CD8-positive, alpha-beta memory T cell (primary cell): ENCODE results near the gene PAX5. TPM values are rescaled to one million over a fixed set of nuclear protein-coding genes. Genes with fewer than 3 reads are reported as not detected.

Experiments used
- CTCF ChIA-PET: fragments of 350-600 bp; sonication (Branson Sonifier 250); formaldehyde crosslinking; loops from one replicate; lab custom pipeline; 2021; ENCODE audit warnings: antibody characterized with exemption; lab: Charles Lee
- POLR2A ChIA-PET: fragments of 350-600 bp; sonication (Branson Sonifier 250); formaldehyde crosslinking; loops from one replicate; lab custom pipeline; 2021; ENCODE audit warnings: antibody characterized with exemption; lab: Charles Lee
- DNase-seq, 5 donors: peaks; one replicate each; pipeline versions ENCODE4 v3.0.0 to v3.0.0-alpha.2; 2020 to 2022; ENCODE audit warnings: mixed read lengths in 1 of 5
- H3K27ac ChIP-seq: one replicate; pipeline ENCODE4 v1.7.0; 2013; ENCODE audit warnings: low read depth, mild to moderate bottlenecking, low read length, moderate library complexity
- H3K27me3 ChIP-seq: 2 replicates; pipeline ENCODE4 v1.7.0; 2013; ENCODE audit warnings: low read length, mild to moderate bottlenecking; ENCODE audit not compliant: insufficient read depth, poor library complexity, severe bottlenecking
- H3K36me3 ChIP-seq: 2 replicates; pipeline ENCODE4 v1.7.0; 2013; ENCODE audit warnings: mild to moderate bottlenecking, low read length, moderate library complexity; ENCODE audit not compliant: insufficient read depth
- H3K4me1 ChIP-seq: 2 replicates; pipeline ENCODE4 v1.7.0; 2013; ENCODE audit warnings: mild to moderate bottlenecking, low read length, moderate library complexity; ENCODE audit not compliant: insufficient read depth
- H3K4me3 ChIP-seq: 2 replicates; pipeline ENCODE4 v1.7.0; 2013; ENCODE audit warnings: mild to moderate bottlenecking, low read length
- H3K9me3 ChIP-seq: 2 replicates; pipeline ENCODE4 v1.7.0; 2013; ENCODE audit warnings: mild to moderate bottlenecking, low read length
- H3K27ac Mint-ChIP-seq, 8 donors: one replicate each; pipeline ENCODE4 v1.8.0; 2020 to 2021; ENCODE audit warnings: mixed read lengths in 8 of 8, mild to moderate bottlenecking in 6 of 8, inconsistent platforms in 3 of 8, moderate library complexity in 3 of 8
- H3K27me3 Mint-ChIP-seq, 2 donors: one replicate each; pipeline ENCODE4 v1.8.0; 2020 to 2021; ENCODE audit warnings: mixed read lengths in 2 of 2, mild to moderate bottlenecking in 1 of 2, moderate library complexity in 1 of 2
- H3K36me3 Mint-ChIP-seq, 3 donors: one replicate each; pipeline ENCODE4 v1.8.0; 2020 to 2021; ENCODE audit warnings: mixed read lengths in 3 of 3, inconsistent platforms in 1 of 3, mild to moderate bottlenecking in 1 of 3
- H3K4me1 Mint-ChIP-seq, 3 donors: one replicate each; pipeline ENCODE4 v1.8.0; 2020 to 2021; ENCODE audit warnings: mixed read lengths in 3 of 3, inconsistent platforms in 1 of 3, mild to moderate bottlenecking in 1 of 3
- H3K4me3 Mint-ChIP-seq, 7 donors: one replicate each; pipeline ENCODE4 v1.8.0; 2020 to 2021; ENCODE audit warnings: mixed read lengths in 7 of 7, mild to moderate bottlenecking in 6 of 7, moderate library complexity in 4 of 7, inconsistent platforms in 2 of 7
- H3K9me3 Mint-ChIP-seq, 5 donors: one replicate each; pipeline ENCODE4 v1.8.0; 2020 to 2022; ENCODE audit warnings: mixed read lengths in 5 of 5, mild to moderate bottlenecking in 3 of 5, moderate library complexity in 2 of 5, inconsistent platforms in 1 of 5
- polyA plus RNA-seq: library from polyadenylated mRNA; unstranded; fragments of 300-500 nt; fragmentation: Illumina TruSeq; gene quantifications from one replicate; pipeline ENCODE4 v1.2.3, GENCODE V29; 2021
- total RNA-seq, 2 experiments: library from RNA; stranded (reverse); gene quantifications; one replicate each; pipeline ENCODE4 v1.2.3, GENCODE V29; 2021

The PAX5 gene
- total and polyA plus RNA-seq, 3 experiments from 2014 or later, result 0.18 to 0.29 TPM; not detected in 1

DNA sequence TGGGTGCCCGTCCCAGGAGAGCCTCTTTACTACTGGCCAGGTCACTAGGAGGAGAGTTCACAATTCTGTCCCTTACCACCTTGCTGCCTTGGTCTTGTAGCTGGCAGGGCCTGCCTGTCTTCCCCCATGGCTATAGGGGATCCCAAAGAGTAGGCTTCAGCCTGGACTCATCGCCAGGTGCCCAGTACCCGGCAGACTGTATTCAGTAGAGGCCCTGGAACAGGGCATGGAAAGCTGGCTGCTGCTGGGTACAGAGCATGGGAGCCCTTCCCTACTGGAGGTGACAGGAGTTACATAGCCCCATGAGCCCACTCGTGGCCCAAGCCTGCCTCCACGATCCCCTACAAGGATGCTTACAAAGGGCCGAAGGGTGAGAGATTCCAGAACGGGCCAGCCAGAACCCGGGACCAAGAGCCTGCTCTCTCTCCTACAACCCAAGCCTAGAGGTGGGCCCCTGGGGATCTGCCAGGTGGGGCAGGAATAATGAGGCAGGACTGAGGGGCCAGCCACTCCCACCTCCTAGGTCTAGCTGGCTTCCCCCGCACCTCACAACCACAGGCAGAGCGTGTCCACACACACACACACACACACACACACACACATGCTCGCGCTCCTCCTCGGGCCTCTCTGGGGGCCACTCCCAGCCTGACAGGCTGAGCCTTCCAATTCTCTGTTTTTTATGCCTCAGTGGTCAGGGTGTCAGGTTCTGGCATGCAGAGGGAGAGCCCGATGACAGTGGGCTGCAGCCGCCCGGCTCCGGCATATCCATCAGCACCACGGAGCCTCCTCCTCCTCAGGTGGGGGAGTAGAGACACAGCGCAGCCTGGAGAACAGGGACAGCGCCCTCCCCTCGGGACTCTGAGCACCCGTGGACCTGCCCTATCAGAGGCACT, 186.0 kb downstream of the PAX5 start:
- no peaks in the 10 kb centered on the region for H3K36me3 Mint-ChIP-seq
- no peaks in the 10 kb centered on the region for H3K4me1 ChIP-seq
- no peak overlapping the region for H3K4me3 Mint-ChIP-seq
- no peak for DNase-seq
- POLR2A ChIA-PET, result no interaction called here
- H3K27ac Mint-ChIP-seq, result no peak overlapping the region
- H3K4me3 ChIP-seq, result no peak overlapping the region
- no peaks in the 10 kb centered on the region for H3K36me3 ChIP-seq
- no peaks in the 10 kb centered on the region for H3K9me3 Mint-ChIP-seq
- peaks cover 1 to 6% of the 10 kb centered on the region in 2 donors for H3K27me3 Mint-ChIP-seq
- no peaks in the 10 kb centered on the region for H3K27me3 ChIP-seq
- H3K27ac ChIP-seq, result no peak overlapping the region
- no peaks in the 10 kb centered on the region for H3K4me1 Mint-ChIP-seq
- CTCF ChIA-PET, result no interaction called here
- no peaks in the 10 kb centered on the region for H3K9me3 ChIP-seq

GRCh38 chr9:36846621-36847020, 187.4 kb downstream of the PAX5 start:
- Mint-ChIP-seq H3K27ac (no peak overlapping the region), H3K4me1 (no peaks in the 10 kb centered on the region), H3K9me3 (no peaks in the 10 kb centered on the region), H3K4me3 (no peak overlapping the region), H3K27me3 (peaks cover 1 to 10% of the 10 kb centered on the region in 2 donors), H3K36me3 (no peaks in the 10 kb centered on the region)
- Histone ChIP-seq H3K9me3 (no peaks in the 10 kb centered on the region), H3K27ac (no peak overlapping the region), H3K4me3 (no peak overlapping the region), H3K27me3 (no peaks in the 10 kb centered on the region), H3K4me1 (no peaks in the 10 kb centered on the region), H3K36me3 (no peaks in the 10 kb centered on the region)
- DNase-seq, result no peak
- ChIA-PET POLR2A (no interaction called here), CTCF (interaction anchor here (1.7 kb wide), 1 partner anchor 26 kb away, joined by 3 read pairs; no protein-coding TSS in a partner anchor)

DNA sequence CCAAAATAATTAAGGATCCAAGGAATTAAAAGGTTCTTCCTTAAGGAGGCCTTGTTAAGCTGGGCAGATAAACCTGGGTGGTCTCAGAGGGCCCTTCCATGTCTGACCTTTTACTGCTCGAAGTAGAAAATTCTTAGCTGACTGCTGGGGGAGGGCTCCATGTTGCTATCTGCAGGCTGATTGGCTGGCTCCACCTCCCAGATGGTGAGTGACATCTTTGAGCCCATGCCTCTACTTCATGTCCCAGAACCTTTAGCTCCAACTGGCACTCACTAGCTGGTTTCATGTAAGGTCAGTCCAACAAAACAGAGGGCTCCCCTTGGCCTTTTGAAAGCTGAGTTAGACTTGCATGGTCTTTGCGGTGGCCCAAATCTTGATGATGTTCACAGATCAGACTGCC, 188.2 kb downstream of the PAX5 start:
- CTCF ChIA-PET, result interaction anchor here (1.7 kb wide), 1 partner anchor 27 kb away, joined by 3 read pairs; no protein-coding TSS in a partner anchor
- Histone ChIP-seq H3K36me3 (no peaks in the 10 kb centered on the region), H3K27me3 (no peaks in the 10 kb centered on the region), H3K4me3 (no peak overlapping the region), H3K4me1 (no peaks in the 10 kb centered on the region), H3K27ac (no peak overlapping the region), H3K9me3 (no peaks in the 10 kb centered on the region)
- DNase-seq, result no peak
- Mint-ChIP-seq H3K9me3 (no peaks in the 10 kb centered on the region), H3K27ac (no peak overlapping the region), H3K4me3 (no peak overlapping the region), H3K4me1 (no peaks in the 10 kb centered on the region), H3K27me3 (peaks cover 0 to 17% of the 10 kb centered on the region in 2 donors), H3K36me3 (no peaks in the 10 kb centered on the region)
- POLR2A ChIA-PET, result no interaction called here

- Histone ChIP-seq H3K36me3 (no peaks in the 10 kb centered on the region), H3K9me3 (no peaks in the 10 kb centered on the region), H3K4me3 (no peak overlapping the region), H3K27ac (no peak overlapping the region), H3K27me3 (no peaks in the 10 kb centered on the region), H3K4me1 (no peaks in the 10 kb centered on the region)
- Mint-ChIP-seq H3K36me3 (no peaks in the 10 kb centered on the region), H3K9me3 (no peaks in the 10 kb centered on the region), H3K27ac (no peak overlapping the region), H3K4me1 (no peaks in the 10 kb centered on the region), H3K4me3 (no peak overlapping the region), H3K27me3 (peaks cover 6 to 18% of the 10 kb centered on the region in 2 donors)
- ChIA-PET POLR2A (no interaction called here), CTCF (interaction anchor here (1.7 kb wide), 1 partner anchor 28 kb away, joined by 3 read pairs; no protein-coding TSS in a partner anchor)
- DNase-seq, result no peak
Measured at GRCh38 chr9:36844961-36845360, 189.1 kb downstream of the PAX5 start.

DNA sequence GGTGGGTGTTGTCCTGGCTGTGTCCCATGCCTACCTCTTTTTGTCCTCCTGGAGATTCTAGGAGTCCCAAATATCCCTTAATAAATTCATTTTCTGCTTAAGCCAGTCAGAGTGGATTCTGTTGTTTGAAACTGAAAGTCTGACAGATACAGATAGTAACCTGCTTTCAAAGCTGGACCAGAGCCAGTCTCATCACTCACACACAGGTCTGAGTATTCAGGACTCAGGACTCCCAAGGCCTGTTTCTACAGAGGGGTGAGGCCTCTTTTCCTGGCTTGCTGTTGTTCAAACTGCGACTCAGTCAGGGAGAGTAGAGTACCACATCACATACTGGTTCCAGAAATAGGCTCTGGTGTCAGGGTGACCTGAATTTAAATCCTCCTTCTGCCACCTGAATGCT, 190.1 kb downstream of the PAX5 start:
- POLR2A ChIA-PET, result no interaction called here
- no peak overlapping the region for H3K27ac Mint-ChIP-seq
- no peak for DNase-seq
- H3K4me3 ChIP-seq, result no peak overlapping the region
- no peaks in the 10 kb centered on the region for H3K27me3 ChIP-seq
- CTCF ChIA-PET, result no interaction called here
- peaks cover 7 to 15% of the 10 kb centered on the region in 2 donors for H3K27me3 Mint-ChIP-seq
- no peak overlapping the region for H3K27ac ChIP-seq
- no peaks in the 10 kb centered on the region for H3K36me3 Mint-ChIP-seq
- H3K36me3 ChIP-seq, result no peaks in the 10 kb centered on the region
- H3K4me1 Mint-ChIP-seq, result no peaks in the 10 kb centered on the region
- H3K4me1 ChIP-seq, result no peaks in the 10 kb centered on the region
- no peak overlapping the region for H3K4me3 Mint-ChIP-seq
- no peaks in the 10 kb centered on the region for H3K9me3 Mint-ChIP-seq
- no peaks in the 10 kb centered on the region for H3K9me3 ChIP-seq

- H3K9me3 Mint-ChIP-seq, result no peaks in the 10 kb centered on the region
Measured at GRCh38 chr9:36842560-36843530, 191.2 kb downstream of the PAX5 start.

DNA sequence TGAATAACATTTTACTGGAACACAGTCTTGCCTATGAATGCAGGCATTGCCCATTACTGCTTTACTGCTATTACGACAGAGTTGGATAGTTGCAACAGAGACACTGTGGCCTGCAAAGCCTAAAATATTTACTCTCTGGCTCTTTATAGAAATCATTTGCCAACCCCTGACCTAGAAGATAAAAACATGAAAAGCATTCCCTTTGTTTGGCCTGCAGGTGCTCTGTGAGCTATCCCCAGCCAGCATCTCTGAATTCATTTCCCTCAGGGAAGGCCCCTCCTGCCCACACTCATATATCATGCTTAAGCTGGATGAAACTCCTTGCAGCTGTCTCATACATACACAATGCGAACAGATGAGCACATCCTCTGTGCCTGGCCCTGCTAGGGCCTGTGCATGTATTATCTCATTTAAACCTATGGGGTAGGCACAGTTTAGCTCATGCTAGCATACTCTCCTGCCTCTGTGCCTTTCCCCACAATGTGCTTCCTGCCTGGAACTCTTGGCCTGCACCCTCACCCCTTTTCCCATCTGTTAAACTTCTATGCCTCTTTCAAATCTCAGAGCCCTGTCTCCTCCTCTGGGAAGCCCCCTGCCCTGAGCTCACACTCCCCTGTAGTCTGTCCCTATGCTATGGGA, 193.1 kb downstream of the PAX5 start:
- Histone ChIP-seq H3K27me3 (no peaks in the 10 kb centered on the region), H3K4me3 (no peak overlapping the region), H3K36me3 (no peaks in the 10 kb centered on the region), H3K9me3 (no peaks in the 10 kb centered on the region), H3K27ac (no peak overlapping the region), H3K4me1 (no peaks in the 10 kb centered on the region)
- peaks cover 12 to 13% of the 10 kb centered on the region in 2 donors for H3K27me3 Mint-ChIP-seq
- no peak overlapping the region for H3K4me3 Mint-ChIP-seq
- ChIA-PET CTCF (interaction anchor here (0.6 to 2.0 kb wide), 2 partner anchors 33 to 775 kb away, joined by 3 to 8 read pairs; no protein-coding TSS in a partner anchor), POLR2A (no interaction called here)
- no peaks in the 10 kb centered on the region for H3K4me1 Mint-ChIP-seq
- no peaks in the 10 kb centered on the region for H3K9me3 Mint-ChIP-seq
- no peak overlapping the region for H3K27ac Mint-ChIP-seq
- no peak for DNase-seq
- H3K36me3 Mint-ChIP-seq, result no peaks in the 10 kb centered on the region

More at GRCh38 chr9:36842560-36843530, 191.2 kb downstream of the PAX5 start:
- Histone ChIP-seq H3K36me3 (no peaks in the 10 kb centered on the region), H3K27ac (no peak overlapping the region), H3K27me3 (no peaks in the 10 kb centered on the region), H3K4me3 (no peak overlapping the region), H3K9me3 (no peaks in the 10 kb centered on the region), H3K4me1 (no peaks in the 10 kb centered on the region)
- Mint-ChIP-seq H3K27me3 (peaks cover 9 to 13% of the 10 kb centered on the region in 2 donors), H3K4me1 (no peaks in the 10 kb centered on the region), H3K36me3 (no peaks in the 10 kb centered on the region), H3K27ac (no peak overlapping the region), H3K4me3 (no peak overlapping the region)
- POLR2A ChIA-PET, result no interaction called here
- DNase-seq, result no peak
- CTCF ChIA-PET, result no interaction called here
